GM23248 (cell line): ENCODE results near the gene BCKDK. TPM values are rescaled to one million over a fixed set of nuclear protein-coding genes. Genes with fewer than 3 reads are reported as not detected.

Experiments used
- DNase-seq: peaks from one replicate; pipeline ENCODE4 v3.0.0-alpha.2; 2015
- H2AFZ ChIP-seq: fragments of 200-600 bp; sonication (generic); 2 replicates; pipeline ENCODE4 v1.6.1; 2016; ENCODE audit warnings: antibody characterized with exemption
- H3F3A ChIP-seq: fragments of 200-600 bp; sonication (generic); 2 replicates; pipeline ENCODE4 v1.6.1; 2016; ENCODE audit warnings: mild to moderate bottlenecking, antibody characterized with exemption, mixed run types; ENCODE audit not compliant: insufficient read depth
- H3K27ac ChIP-seq: fragments of 200-600 bp; sonication (generic); 2 replicates; pipeline ENCODE4 v1.5.1; 2016; ENCODE audit warnings: mild to moderate bottlenecking
- H3K27me3 ChIP-seq: fragments of 200-600 bp; sonication (generic); replicated peaks from 2 replicates; pipeline ENCODE4 v1.6.1; 2016; ENCODE audit warnings: mild to moderate bottlenecking; ENCODE audit not compliant: insufficient read depth
- H3K36me3 ChIP-seq: fragments of 200-600 bp; sonication (generic); 2 replicates; pipeline ENCODE4 v1.6.1; 2016; ENCODE audit warnings: low read depth, mild to moderate bottlenecking
- H3K4me1 ChIP-seq: fragments of 200-600 bp; sonication (generic); 2 replicates; pipeline ENCODE4 v1.6.1; 2016; ENCODE audit warnings: mild to moderate bottlenecking; ENCODE audit not compliant: insufficient read depth
- H3K4me2 ChIP-seq: fragments of 200-600 bp; sonication (generic); one replicate; pipeline ENCODE4 v1.6.1; 2016; ENCODE audit warnings: mild to moderate bottlenecking; ENCODE audit not compliant: unreplicated experiment
- H3K4me3 ChIP-seq: fragments of 200-600 bp; sonication (generic); 2 replicates; pipeline ENCODE4 v1.5.1; 2016; ENCODE audit warnings: mild to moderate bottlenecking
- H3K79me2 ChIP-seq: fragments of 200-600 bp; sonication (generic); 2 replicates; pipeline ENCODE4 v1.6.1; 2016; ENCODE audit warnings: mild to moderate bottlenecking; ENCODE audit not compliant: insufficient read depth
- H3K9ac ChIP-seq: fragments of 200-600 bp; sonication (generic); 2 replicates; pipeline ENCODE4 v1.6.1; 2016; ENCODE audit warnings: mild to moderate bottlenecking
- H3K9me2 ChIP-seq: fragments of 200-600 bp; sonication (generic); 2 replicates; pipeline ENCODE4 v1.6.1; 2016; ENCODE audit warnings: mixed run types, mild to moderate bottlenecking, moderate library complexity; ENCODE audit not compliant: insufficient read depth
- H3K9me3 ChIP-seq: fragments of 200-600 bp; sonication (generic); one replicate; pipeline ENCODE4 v1.6.1; 2017; ENCODE audit warnings: low read depth
- H4K20me1 ChIP-seq: fragments of 200-600 bp; sonication (generic); 2 replicates; pipeline ENCODE4 v1.6.0; 2016; ENCODE audit not compliant: insufficient read depth
- EZH2 ChIP-seq: fragments of 200-600 bp; sonication (generic); IDR thresholded peaks from 2 replicates; pipeline ENCODE4 v1.6.1; 2018; ENCODE audit warnings: antibody characterized with exemption, mild to moderate bottlenecking; ENCODE audit not compliant: insufficient read depth, poor library complexity, severe bottlenecking
- EZH2phosphoT487 ChIP-seq: fragments of 200-600 bp; sonication (generic); IDR thresholded peaks from 2 replicates; pipeline ENCODE4 v1.6.1; 2018; ENCODE audit warnings: antibody characterized with exemption, moderate library complexity, mild to moderate bottlenecking, low read depth; ENCODE audit not compliant: insufficient read depth
- WGBS, 2 experiments: methylation state at CpG; one replicate each; pipeline ENCODE4 v1.1.6; 2015 to 2017; ENCODE audit warnings: low lambda C conversion rate in 2 of 2, low coverage in 1 of 2; ENCODE audit errors: missing lambda C conversion rate in 2 of 2; 5-methylcytosine and 5-hydroxymethylcytosine counted together
- in situ Hi-C: fragments of 300-500 bp; cut with MboI; formaldehyde crosslinking; loops from 2 replicates; pipeline ENCODE4 v1.15.0; 2020
- polyA plus RNA-seq: library from polyadenylated mRNA; unstranded; fragments of >200 nt; fragmentation: Nextera tagmentation; extraction: Ambion mirVana; gene quantifications from 2 replicates; pipeline ENCODE4 v1.2.1, GENCODE V29; 2016
- total RNA-seq: library from RNA; depleted of rRNA; stranded (reverse); fragments of >200 nt; shearing (Covaris generic); gene quantifications from 2 replicates; pipeline ENCODE4 v1.2.3, GENCODE V29; 2014

The BCKDK gene
- total and polyA plus RNA-seq, 2 experiments from 2014 or later = 71.4 to 108 TPM

GRCh38 chr16:31087481-31087880 lies 20.7 kb upstream of the BCKDK start:
- peaks cover 13% of the 10 kb centered on the region; the same call in 1 of the 2 replicates for H3K36me3 ChIP-seq
- peaks cover 23% of the 10 kb centered on the region for H3K4me1 ChIP-seq
- H3K9ac ChIP-seq = no peak overlapping the region
- H3K9me3 ChIP-seq = no peaks in the 10 kb centered on the region
- no peak for TF ChIP-seq EZH2phosphoT487
- no peaks in the 10 kb centered on the region for H4K20me1 ChIP-seq
- in situ Hi-C loops = no loop called here
- peaks cover 55% of the 10 kb centered on the region for H3K79me2 ChIP-seq
- no peaks in the 10 kb centered on the region for H3K9me2 ChIP-seq
- H3K27ac ChIP-seq = no peak overlapping the region
- no peaks in the 10 kb centered on the region for H3K27me3 ChIP-seq
- 96 to 97% methylated on average over 8 of the region's 8 CpGs for WGBS, 2 experiments
- no peak for DNase-seq
- no peak overlapping the region for H2AFZ ChIP-seq
- peaks cover 16% of the 10 kb centered on the region for H3F3A ChIP-seq
- no peak overlapping the region for H3K4me3 ChIP-seq
- H3K4me2 ChIP-seq = no peak overlapping the region

- peaks cover 13% of the 10 kb centered on the region; the same call in 1 of the 2 replicates for H3K36me3 ChIP-seq
- TF ChIP-seq EZH2phosphoT487 (no peak), EZH2 (no peak)
- peak overlapping the region; percentile 14; the same call in 1 of the 2 replicates for H3K9ac ChIP-seq
- peaks cover 27% of the 10 kb centered on the region for H3K4me1 ChIP-seq
- H3K79me2 ChIP-seq = peaks cover 55% of the 10 kb centered on the region
- in situ Hi-C loops = no loop called here
- H2AFZ ChIP-seq = no peak overlapping the region
- no peak for DNase-seq
- H3F3A ChIP-seq = peaks cover 21% of the 10 kb centered on the region
- H3K27ac ChIP-seq = no peak overlapping the region
- no peaks in the 10 kb centered on the region for H3K27me3 ChIP-seq
- no peaks in the 10 kb centered on the region for H3K9me2 ChIP-seq
- no peak overlapping the region for H3K4me3 ChIP-seq
- H3K4me2 ChIP-seq = no peak overlapping the region
- no peaks in the 10 kb centered on the region for H3K9me3 ChIP-seq
- no peaks in the 10 kb centered on the region for H4K20me1 ChIP-seq
- 83 to 96% methylated on average over 5 of the region's 5 CpGs for WGBS, 2 experiments
Observed at GRCh38 chr16:31087971-31088370, 20.2 kb upstream of the BCKDK start.

GRCh38 chr16:31088459-31089183 lies 19.6 kb upstream of the BCKDK start, which contains the start of gene PRSS53:
Gene PRSS53, minus strand, starts transcription at chr16:31088943. Its CDS starts 134 bp downstream, at chr16:31088809.
- DNase-seq = no peak
- WGBS, 2 experiments = 76 to 81% methylated on average over 15 of the region's 15 CpGs

GRCh38 chr16:31089199-31089598 lies 19.0 kb upstream of the BCKDK start:
- H3K27me3 ChIP-seq = no peaks in the 10 kb centered on the region
- no peak overlapping the region for H3K27ac ChIP-seq
- H4K20me1 ChIP-seq = no peaks in the 10 kb centered on the region
- H3K9me3 ChIP-seq = no peaks in the 10 kb centered on the region
- no peak for TF ChIP-seq EZH2phosphoT487
- no peak for TF ChIP-seq EZH2
- in situ Hi-C loops = no loop called here
- H3K79me2 ChIP-seq = peaks cover 65% of the 10 kb centered on the region
- peaks cover 13% of the 10 kb centered on the region; the same call in 1 of the 2 replicates for H3K36me3 ChIP-seq
- H3K9me2 ChIP-seq = no peaks in the 10 kb centered on the region
- peaks cover 27% of the 10 kb centered on the region for H3K4me1 ChIP-seq
- H3F3A ChIP-seq = peaks cover 21% of the 10 kb centered on the region
- H3K9ac ChIP-seq = no peak overlapping the region
- no peak overlapping the region for H3K4me2 ChIP-seq
- H2AFZ ChIP-seq = no peak overlapping the region
- no peak overlapping the region for H3K4me3 ChIP-seq
- WGBS, 2 experiments = 95 to 97% methylated on average over 8 of the region's 8 CpGs
- DNase-seq = no peak

More at GRCh38 chr16:31088459-31089183, 19.6 kb upstream of the BCKDK start, which contains the start of gene PRSS53:
- Histone ChIP-seq H2AFZ (no peak within 1 kb of the TSS), H4K20me1 (no peaks in the 10 kb centered on the region), H3F3A (peaks cover 21% of the 10 kb centered on the region), H3K27ac (no peak within 1 kb of the TSS), H3K9me2 (no peaks in the 10 kb centered on the region), H3K4me3 (no peak within 1 kb of the TSS), H3K27me3 (no peaks in the 10 kb centered on the region), H3K9me3 (no peaks in the 10 kb centered on the region), H3K4me1 (peaks cover 27% of the 10 kb centered on the region), H3K36me3 (peaks cover 13% of the 10 kb centered on the region; the same call in 1 of the 2 replicates), H3K4me2 (no peak within 1 kb of the TSS), H3K79me2 (peaks cover 59% of the 10 kb centered on the region), H3K9ac (peak within 1 kb of the TSS; percentile 14; the same call in 1 of the 2 replicates)
- in situ Hi-C loops = no loop called here
- TF ChIP-seq EZH2phosphoT487 = no peak
- TF ChIP-seq EZH2 = no peak
